Stimulated activated naive CD4-positive, alpha-beta T cell (primary cell): Measurements from ENCODE around the gene SIT1.
"Not testable (repeated sequence)": the region's sequence is repeated elsewhere in the genome, so short reads cannot be mapped to it uniquely, and the experiment has no call there.

Source experiments
- DNase-seq, 6 experiments: peaks; one replicate each; lab custom pipeline; 2025; lab: John Stamatoyannopoulos, UW

The SIT1 gene

DNA sequence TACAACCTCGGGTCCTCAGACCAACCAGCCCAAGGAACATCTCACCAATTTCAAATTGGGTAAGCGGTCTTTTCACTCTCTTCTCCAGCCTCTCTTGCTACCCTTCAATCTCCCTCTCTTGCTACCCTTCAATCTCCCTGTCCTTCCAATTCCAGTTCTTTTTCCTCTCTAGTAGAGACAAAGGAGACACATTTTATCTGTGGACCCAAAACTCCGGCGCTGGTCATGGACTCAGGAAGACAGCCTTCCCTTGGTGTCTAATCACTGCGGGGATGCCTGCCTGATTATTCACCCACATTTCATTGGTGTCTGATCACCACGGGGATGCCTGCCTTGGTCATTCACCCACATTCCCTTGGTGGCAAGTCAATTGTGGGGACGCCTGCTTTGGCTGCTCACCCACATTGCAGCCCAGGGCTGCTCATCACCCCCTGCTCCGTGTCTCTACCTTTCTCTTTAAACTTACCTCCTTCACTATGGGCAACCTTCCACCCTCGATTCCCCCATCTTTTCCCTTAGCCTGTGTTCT lies 13.2 kb downstream of the SIT1 start:
- not testable (repeated sequence) for DNase-seq

DNA sequence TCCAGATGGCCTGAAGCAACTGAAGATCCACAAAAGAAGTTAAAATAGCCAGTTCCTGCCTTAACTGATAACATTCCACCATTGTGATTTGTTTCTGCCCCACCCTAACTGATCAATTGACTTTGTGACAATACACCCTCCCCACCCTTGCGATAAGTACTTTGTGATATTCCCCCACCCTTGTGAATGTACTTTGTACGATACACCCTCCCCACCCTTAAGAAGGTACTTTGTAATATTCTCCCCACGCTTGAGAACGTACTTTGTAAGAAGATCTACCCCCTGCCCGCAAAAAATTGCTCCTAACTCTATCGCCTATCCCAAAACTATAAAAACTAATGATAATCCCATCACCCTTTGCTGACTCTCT lies 13.9 kb downstream of the SIT1 start:
- not testable (repeated sequence) for DNase-seq

DNA sequence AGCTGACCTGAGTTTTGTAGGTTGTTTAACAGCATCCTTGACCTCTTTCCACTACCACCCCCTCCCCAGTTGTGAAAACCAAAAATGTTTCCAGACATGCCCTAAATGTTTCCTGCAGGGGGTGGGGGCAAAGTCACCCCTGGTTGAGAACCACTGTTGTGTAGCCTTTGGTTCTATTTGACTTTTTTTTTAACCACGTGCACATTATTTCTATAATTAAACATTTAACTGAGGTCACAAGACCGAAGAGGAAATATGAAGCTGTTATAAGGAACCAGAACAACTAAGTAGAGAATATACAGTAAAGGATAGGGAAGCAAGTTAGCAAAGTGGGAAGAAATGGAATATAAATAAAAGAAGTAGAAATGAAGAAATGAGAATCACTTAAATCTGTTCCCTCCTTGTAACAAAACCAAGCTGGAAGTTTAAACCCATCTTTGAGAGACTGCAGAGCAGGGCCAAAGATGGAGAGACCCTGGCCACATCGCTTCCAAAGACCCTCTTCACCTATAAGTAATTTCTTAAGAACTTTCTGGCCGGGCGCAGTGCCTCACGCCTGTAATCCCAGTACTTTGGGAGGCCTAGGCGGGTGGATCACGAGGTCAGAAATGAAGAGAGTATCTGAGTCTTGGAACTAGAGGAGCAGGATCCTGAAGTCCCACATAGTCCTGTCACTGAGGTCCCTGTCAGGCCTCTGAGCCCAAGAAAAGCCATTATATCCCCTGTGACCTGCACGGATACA lies 14.4 kb downstream of the SIT1 start:
- DNase-seq = no peak

DNA sequence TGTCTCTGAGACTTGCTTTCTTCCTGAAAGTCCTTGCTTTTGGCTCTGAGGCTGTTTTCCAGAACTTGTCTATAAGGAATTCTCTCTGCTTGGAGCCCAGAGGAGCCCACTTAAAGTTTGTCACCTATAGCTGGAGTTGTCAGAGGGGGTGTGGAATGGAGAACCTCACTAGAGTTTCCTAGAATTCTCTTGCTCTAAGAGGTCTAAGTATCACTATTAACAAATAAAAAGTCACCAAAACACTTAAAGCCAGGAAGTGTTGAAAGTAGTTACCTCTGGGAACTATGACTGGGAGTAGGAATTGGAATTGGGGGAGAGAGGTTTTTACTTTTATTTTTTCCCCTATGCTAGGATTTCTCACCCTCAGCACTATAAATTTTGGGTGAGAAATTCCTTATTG lies 15.0 kb downstream of the SIT1 start:
- DNase-seq = no peak

DNA sequence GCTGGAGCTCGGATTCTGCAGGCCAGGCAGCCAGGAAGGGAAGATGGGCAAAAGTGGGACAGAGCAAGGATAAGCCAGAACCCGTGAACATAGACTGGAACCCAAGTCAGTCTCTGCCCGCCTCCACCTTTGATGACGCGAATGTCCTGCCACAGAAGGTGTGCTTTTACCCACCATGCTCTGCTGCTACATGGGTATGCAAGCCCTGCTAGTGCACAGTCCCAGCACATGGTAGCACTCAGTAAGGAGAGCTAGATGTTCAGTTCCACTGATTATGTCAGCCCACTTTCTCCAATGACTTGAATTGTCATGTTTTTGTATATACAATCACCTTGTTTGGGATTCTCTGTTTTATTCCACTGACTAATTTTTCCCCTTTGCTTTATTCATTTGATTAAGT lies 21.1 kb downstream of the SIT1 start:
- no peak for DNase-seq

DNA sequence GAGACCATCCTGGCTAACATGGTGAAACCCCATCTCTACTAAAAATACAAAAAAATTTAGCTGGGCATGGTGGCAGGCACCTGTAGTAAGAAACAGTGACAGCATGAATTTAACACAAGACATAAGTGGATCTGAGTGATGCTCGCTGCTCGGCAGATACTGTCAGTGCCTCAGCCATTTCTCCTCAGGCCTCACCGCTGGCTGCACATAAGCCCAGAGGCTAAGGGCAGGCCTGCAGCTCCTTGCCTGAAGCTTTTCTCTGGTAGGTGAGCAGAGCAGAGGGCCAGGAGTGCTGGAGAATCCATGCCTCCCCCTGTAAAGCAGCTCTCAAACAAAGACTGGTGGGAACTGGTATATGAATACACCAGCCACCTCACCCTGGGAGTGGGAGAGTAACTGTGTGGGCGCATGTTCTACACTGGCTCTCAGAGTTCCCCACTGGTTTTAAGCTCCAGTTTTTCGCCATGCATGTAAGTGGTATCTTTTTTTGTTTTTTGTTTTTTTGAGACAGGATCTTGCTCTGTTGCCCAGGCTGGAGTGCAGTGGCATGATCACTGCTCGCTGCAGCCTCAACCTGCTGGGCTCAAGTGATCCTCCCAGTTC lies 22.2 kb downstream of the SIT1 start:
- DNase-seq = no peak

DNA sequence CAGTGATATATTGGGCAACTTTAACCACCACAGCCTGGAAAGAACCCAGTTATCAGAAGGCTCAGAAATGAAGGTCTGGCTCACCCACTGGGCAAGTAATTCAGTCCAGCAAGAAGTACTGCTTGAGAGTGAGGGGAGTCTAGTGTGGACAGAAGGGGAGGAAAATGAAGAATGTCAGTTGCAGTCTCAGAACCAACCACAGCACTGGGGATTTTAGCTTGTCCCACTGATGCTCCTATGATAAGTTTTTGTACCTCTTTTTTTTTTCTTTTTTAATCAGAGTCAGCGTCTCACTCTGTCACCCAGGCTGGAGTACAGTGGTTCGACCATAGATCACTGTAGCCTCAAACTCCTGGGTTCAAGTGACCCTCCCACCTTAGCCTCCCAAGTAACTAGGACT lies 23.2 kb downstream of the SIT1 start:
- DNase-seq = no peak

DNA sequence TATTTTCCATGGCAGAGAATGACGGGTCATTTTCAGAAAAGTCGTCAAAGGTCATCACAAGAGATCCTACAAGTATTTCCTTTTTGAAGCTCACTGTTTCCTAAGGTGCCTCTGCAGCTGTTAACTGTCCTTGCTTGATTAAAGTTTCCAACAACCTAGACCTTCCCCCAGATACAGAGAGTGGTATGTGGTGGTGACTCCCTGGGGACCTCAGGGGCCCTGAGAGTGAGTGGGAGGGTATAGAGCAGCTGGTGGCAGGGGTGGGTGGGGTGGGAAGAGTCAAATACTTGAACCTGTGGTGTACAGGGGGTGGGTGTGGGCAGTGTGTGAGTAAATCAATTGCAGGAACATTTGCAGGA lies 31.0 kb downstream of the SIT1 start:
- no peak for DNase-seq

DNA sequence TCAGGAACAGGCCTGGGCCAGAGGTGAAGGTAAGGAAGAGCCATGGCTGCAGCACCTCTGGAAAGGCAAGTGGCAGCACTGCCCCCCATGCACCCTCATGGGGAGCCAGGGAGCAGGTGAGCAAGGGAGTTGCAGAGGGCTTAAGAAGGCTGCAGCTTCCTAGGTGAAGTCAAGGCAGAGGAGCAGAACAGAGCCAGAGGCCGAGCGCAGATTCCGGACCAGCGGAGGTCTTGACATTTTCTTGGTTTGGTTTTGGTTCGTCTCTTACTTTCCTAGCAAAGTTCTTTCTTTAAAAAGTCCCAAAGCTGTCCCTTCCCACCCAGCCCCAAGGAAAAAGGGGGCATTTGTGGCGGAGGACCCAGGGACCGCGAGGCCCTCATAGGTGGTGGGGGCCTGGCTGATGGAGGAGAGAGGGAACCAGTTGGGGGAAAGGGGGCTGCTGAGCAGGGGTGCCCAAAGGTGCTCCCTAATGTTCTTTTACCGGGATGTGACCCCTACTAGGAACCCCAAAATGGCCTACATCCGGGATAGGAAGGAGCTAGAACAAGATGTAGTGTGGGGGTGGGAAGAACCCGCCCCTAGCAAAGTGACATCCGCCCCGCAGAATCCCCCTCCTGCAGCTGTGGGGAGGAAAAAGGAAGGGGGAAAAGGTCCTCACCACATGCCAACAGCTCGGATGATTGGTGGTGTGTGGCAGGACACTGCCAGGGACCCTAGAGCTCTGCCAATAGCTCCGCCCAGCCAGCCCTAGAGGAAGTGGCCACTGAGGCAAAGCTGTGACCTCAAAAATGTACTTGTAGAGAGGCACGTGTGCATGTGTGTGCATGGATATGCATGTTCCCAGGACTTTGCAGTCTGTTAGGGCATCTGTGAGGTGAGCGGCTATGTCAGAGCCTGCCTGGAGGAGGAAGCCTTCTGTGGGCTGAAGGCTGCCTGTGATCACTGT lies 31.6 kb downstream of the SIT1 start:
- no peak for DNase-seq

DNA sequence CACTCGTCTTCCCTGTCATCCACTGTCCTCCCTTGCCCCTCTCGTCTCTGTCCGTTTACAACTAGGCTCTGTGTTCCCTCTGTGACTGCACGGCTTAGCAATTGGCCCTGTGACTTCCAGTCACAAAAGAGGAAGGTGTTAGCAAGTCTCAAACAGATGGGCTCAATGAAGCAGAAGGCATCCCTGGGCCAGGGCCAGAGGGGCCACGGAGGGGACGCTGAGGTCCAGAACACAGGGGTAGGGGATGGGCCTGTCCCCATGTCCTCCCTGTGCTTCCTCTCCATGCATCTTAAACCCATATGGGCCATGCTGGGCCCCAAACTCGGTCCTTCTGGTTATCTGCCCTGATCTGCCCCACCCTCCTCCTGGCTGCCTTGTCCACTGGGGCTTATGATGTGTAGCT lies 32.4 kb downstream of the SIT1 start, which contains the start of gene CD72:
TSS of gene CD72 (minus strand) at position 89 of the 403 bp plus-strand sequence. CDS start 110 bp downstream, outside the sequence.
- no peak for DNase-seq

DNA sequence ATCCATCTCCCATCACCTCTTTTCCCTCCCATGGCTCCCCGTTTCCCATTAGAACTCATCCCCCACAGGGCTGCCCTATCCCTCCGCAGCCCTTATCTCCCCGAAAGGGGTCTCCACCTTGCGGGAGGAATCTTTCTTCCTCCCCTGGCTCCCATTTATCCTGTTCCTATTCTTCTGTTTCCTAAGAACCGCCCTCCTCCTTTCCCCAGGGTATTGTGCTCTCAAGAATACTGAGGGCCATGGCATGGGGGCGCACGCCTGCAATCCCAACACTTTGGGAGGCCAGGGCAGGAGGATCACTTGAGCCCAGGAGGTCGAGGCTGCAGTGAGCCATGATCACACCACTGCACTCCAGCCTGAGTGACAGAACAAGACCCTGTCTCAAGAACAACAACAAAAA lies 33.2 kb downstream of the SIT1 start:
- no peak for DNase-seq

DNA sequence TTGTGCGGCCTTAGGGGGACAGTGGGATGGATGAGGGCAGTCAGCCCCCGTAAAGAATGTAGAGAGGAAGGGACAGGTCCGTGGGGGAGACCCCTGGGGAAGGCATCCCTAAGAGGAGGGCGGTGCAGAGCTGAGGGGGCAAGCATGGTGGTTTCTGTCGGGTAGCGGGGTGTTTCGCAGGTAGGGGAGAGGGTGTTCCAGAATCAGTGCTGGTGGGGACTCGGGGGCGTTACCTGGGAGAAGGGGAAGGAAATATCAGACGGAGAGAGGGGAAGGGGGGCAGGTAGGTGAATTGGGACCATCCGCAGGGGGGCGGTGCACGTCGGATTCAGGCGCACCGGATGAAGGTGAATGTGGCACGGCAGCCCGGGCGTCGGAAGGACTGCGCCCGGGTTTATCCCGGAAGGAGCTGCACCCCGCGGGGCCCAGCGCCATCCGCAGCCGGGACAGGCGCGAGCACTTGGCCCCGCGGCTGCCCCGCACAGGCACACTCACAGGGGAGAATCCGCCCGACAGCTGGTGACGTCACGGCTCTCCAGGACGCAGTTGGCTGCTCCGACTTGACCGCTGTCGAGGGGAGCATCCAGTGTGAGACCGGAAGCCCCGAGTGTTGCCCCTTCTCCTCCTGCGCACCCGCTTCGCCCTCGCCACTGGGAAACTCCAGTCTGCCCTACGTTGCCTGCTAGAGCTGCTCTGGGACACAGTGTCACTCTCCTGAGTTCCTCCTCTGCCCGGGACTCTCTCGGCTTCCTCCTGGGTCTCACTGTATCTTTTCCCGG lies 33.9 kb downstream of the SIT1 start:
- DNase-seq = peak; percentile 39 to 70 (median 56)

DNA sequence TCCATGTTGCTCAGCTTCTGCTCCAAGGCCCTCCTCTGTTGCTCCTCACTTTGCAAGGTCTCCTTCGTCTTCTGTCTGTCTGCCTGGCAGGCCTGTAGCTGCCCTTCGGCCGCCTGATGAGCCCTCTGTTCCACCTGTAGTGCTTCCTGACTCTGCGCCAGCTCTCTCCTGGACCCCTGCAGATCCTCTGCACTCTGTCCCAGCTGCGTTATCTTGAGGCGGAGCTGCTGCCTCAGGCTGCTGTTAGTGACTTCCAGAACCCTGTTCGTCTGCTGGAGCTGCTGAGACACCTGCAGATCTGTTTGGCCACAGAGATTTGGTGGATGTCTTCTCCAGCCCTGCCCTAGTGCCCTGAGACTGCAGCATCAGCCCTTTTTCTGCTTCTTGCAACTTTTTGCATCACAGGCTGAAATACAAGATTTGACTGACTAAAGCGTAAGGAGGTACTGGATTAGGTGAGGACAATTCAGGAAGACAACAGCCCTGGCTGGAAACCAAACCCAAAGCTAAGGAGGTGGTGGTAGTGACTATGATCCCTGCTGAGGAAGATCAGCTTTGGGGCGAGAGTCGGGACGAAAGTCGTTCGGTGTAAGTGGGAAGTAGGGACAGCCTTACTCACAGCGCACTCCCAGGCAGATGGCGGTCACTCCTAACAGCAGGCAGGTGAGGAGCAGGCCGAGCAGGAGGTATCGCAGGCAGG lies 34.6 kb downstream of the SIT1 start:
- no peak for DNase-seq

DNA sequence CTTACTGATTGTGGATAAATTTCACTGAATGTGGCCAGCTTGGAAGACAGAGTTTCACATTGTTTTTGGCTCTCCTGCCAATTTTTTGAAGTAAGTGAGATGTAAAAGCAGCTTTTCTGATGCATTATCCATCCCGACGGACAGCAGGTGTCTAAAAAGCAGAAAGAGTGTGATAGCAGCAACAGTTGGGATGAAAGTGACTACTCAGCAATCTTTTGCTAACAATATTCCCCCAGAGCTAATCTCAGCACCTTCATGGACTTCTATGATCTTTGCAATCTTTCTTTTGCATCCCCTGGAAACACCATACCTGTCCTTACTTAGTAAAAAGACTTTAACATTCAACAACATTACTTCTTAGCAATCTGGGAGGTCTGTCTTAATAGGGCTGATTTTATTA lies 37.9 kb downstream of the SIT1 start:
- DNase-seq = no peak

DNA sequence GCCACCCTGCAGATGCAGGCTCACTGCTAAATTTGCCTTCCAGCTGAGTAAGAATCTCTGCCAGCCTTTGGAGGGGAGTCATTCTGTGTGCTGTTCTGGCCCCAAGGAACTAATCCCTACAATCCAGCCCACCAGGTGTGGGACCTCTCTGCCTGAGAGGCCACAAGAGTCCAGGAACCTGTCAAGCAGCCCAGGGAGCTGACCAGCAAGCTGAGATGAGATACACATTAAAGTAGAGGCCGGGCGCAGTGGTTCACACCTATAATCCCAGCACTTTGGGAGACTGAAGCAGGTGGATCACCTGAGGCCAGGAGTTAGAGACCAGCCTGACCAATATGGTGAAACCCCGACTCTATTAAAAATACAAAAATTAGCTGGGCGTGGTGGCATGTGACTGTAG lies 38.7 kb downstream of the SIT1 start:
- DNase-seq = not testable (repeated sequence)

DNA sequence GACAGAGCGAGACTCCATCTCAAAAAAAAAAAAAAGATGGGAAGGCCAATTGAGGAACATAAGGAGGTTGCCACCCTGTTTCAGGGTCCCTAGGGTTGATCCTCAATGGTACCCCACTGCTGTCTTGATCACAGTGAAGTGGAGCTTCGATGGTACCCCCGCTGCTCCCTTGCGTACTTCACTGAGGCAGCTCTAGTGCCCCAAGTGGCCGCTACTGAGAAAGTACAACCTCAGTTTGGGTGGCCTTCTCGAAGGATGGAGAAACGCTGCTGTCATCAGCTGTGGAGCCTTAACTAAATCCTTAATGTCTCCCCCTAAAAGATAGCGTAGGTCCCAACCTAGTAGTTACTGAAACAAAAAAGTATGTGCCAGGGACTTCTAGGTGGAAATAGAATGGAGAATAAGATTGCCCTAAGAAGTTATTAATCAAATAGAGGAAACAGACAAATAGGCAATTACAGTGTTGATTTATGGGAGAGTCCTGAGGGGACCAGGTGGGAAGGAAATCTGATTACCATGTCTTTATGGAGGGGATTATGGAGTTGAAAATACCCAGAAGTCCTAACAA lies 39.4 kb downstream of the SIT1 start:
- DNase-seq = peak; percentile 10 to 51 (median 28)

DNA sequence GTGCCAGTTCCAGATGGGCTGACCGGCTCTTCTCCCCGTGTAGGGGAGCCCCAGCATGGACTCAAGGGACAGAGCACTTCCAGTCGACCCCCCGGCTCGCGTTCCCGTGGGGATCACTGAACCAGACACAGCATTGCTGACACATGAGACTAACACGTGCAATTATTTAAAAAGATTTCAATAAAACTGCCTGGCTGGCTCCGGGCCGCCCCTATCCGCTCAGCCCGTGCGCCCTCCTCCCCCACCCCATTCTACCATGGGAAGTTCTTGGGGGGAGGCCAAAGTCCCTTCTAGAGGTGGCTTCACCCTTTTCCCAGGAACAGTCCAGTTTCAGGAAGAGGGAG lies 40.9 kb downstream of the SIT1 start:
- no peak for DNase-seq

DNA sequence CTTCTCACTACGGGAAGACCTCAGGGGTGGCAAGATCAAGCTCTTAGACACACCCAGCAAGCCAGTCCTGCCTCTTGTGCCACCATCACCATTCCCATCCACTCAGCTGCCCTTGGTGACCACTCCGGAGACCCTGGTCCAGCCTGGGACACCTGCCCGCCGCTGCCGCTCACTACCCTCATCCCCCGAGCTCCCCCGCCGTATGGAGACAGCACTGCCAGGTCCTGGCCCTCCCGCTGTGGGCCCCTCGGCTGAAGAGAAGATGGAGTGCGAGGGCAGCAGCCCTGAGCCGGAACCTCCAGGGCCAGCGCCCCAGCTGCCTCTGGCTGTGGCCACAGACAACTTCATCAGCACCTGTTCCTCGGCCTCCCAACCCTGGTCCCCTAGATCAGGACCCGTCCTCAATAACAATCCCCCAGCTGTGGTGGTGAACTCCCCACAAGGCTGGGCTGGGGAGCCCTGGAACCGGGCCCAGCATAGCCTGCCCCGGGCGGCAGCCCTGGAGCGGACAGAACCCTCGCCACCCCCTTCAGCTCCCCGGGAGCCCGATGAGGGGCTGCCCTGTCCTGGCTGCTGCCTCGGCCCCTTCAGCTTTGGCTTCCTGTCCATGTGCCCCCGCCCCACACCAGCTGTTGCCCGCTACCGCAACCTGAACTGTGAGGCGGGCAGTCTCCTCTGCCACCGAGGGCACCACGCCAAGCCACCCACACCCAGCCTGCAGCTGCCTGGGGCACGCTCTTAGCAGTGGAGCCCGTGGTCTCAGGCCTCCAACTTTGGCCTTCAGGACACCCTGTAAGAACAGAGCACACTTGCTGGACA lies 41.5 kb downstream of the SIT1 start:
- DNase-seq = no peak

DNA sequence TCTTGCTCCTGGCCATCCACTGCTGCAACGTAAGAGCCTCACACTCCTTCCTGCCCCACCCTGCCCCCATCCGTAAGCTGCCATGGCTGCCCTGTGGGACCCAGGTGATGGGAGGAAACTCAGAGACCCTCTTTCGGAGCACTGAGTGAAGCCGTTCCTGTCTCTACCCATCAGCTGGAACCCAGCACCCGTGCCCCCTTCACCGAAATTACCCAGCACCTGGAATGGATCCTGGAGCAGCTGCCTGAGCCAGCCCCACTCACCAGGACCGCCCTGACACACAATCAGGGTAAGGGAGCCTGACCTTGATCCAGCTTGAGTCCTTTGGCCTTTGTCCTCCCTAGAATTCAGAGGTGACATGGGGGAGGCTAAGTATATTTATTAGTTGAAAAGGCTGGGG lies 42.5 kb downstream of the SIT1 start:
- no peak for DNase-seq

DNA sequence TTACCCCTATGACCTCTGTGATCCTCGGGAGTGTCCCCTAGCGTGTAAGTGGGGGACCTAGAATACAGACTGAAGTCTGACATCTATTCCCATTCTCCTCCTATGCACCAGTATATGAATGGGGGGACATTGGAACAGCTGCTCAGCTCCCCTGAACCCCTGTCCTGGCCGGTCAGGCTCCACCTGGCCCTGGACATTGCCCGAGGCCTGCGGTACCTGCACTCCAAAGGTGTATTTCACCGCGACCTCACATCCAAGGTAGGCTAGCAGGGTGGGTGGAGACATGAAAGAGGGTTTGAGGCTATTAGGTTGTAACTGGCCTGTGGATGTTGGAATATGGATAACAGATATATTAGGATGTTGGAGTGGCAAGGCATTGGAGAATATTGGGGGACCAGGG lies 44.0 kb downstream of the SIT1 start:
- DNase-seq = no peak
